ENCODE measurements around the gene GATAD1. TPM values are rescaled to one million over a fixed set of nuclear protein-coding genes. Genes with fewer than 3 reads are reported as not detected.

Gene GATAD1
- total and polyA plus RNA-seq, 2 of the 4 experiments (the other 2 are of a cell fraction): 9.3 to 15.2 TPM

GRCh38 chr7:92415225-92415624, 32.1 kb upstream of the GATAD1 start:
- dilution Hi-C loops (cut with HindIII; ENCODE audit: low sequenced_read_pairs, unreplicated experiment): no loop called here
- Histone ChIP-seq H3K36me3 (ENCODE audit: control insufficient read depth, insufficient read depth, low read length) (no peaks in the 10 kb centered on the region), H4K5ac (ENCODE audit: low read depth, low read length) (no peak overlapping the region), H3K27ac (ENCODE audit: insufficient read depth, low read length) (no peak overlapping the region), H2BK120ac (ENCODE audit: low read depth, low read length) (no peak overlapping the region), H2BK15ac (ENCODE audit: low read depth, low read length) (no peak overlapping the region), H4K8ac (ENCODE audit: low read depth in 2 of 2, low read length in 2 of 2) (no peak overlapping the region), H3K9me3 (ENCODE audit: control insufficient read depth, insufficient read depth, low read length) (no peaks in the 10 kb centered on the region), H3K56ac (ENCODE audit: extremely low read depth, insufficient read depth, low read length) (no peak overlapping the region), H3K27me3 (ENCODE audit: control insufficient read depth, insufficient read depth, low read length) (peaks cover 18% of the 10 kb centered on the region), H2BK20ac (ENCODE audit: low read depth, low read length) (no peak overlapping the region), H3K79me1 (ENCODE audit: low read depth in 1 of 2, low read length in 2 of 2) (no peaks in the 10 kb centered on the region), H3K4me2 (ENCODE audit: low read depth, low read length) (no peak overlapping the region), H3K4me1 (ENCODE audit: control insufficient read depth, insufficient read depth, low read length) (no peaks in the 10 kb centered on the region), H3K9ac (ENCODE audit: low read depth, low read length) (no peak overlapping the region), H3K23ac (ENCODE audit: low read depth, low read length) (no peak overlapping the region), H3K14ac (replicated peaks; ENCODE audit: low read depth, low read length) (no peak overlapping the region), H2AFZ (replicated peaks; ENCODE audit: low read length, poor library complexity) (no peak overlapping the region), H4K20me1 (ENCODE audit: insufficient read depth, low read length) (no peaks in the 10 kb centered on the region), H2AK5ac (ENCODE audit: low read depth, low read length) (no peak overlapping the region), H2BK5ac (ENCODE audit: low read depth, low read length, poor library complexity, severe bottlenecking) (no peak overlapping the region), H3K9me1 (ENCODE audit: insufficient read depth, low read length) (no peaks in the 10 kb centered on the region), H4K91ac (ENCODE audit: insufficient read depth, low read depth, low read length) (no peak overlapping the region), H3K4ac (ENCODE audit: low read depth, low read length) (no peak overlapping the region), H2AK9ac (replicated peaks; ENCODE audit: low read depth, low read length, poor library complexity) (no peak overlapping the region), H3K18ac (ENCODE audit: low read depth, low read length) (no peak overlapping the region), H3K4me3 (ENCODE audit: insufficient read depth, low read depth, low read length) (no peak overlapping the region)
- in situ Hi-C loops (cut with MboI; ENCODE audit: low sequenced_read_pairs): no loop called here
- intact Hi-C loops (cut with micrococcal nuclease): no loop called here
- TF ChIP-seq BHLHE40 (IDR thresholded peaks at IDR 0.05; ENCODE audit: low read depth, low read length): no peak
- no peak for TF ChIP-seq NFE2L2 (IDR thresholded peaks at IDR 0.05; ENCODE audit: low read depth, low read length)
- no peak for TF ChIP-seq CHD1 (IDR thresholded peaks at IDR 0.05; ENCODE audit: low read depth, low read length)
- no peak for TF ChIP-seq MAZ (IDR thresholded peaks at IDR 0.05; ENCODE audit: borderline replicate concordance, low read depth, low read length)
- TF ChIP-seq RFX5 (IDR thresholded peaks at IDR 0.05; ENCODE audit: low read depth, low read length): no peak
- no peak for TF ChIP-seq CTCF (conservative IDR thresholded peaks at IDR 0.05; ENCODE audit: low read depth, low read length)
- TF ChIP-seq POLR2A (IDR thresholded peaks at IDR 0.05; ENCODE audit: low read depth, low read length): no peak
- no peak for TF ChIP-seq USF2 (IDR thresholded peaks at IDR 0.05; ENCODE audit: low read depth, low read length)
- BruUV-seq (replicated peaks): no TSS peak
- ATAC-seq (ENCODE audit: low read depth): peak; percentile 51; the same call in 1 of the 2 replicates
- 67% methylated on average over 1 of the region's 5 CpGs; no CpG with 5 or more reads in 1 of the 2 experiments for WGBS, 2 experiments (ENCODE audit: extremely low coverage in 2 of 2, insufficient read length in 1 of 2)
- CTCF ChIA-PET: interaction anchor here (1.5 kb wide), 1 partner anchor 9 kb away, joined by 3 read pairs; no protein-coding TSS in a partner anchor
- DNase-seq: peak; percentile 12
- POLR2A ChIA-PET (ENCODE audit: unreplicated experiment): no interaction called here
